ENCODE results near the gene SHANK1.

The SHANK1 gene

GRCh38 chr19:50711805-50712204 is 7.8 kb downstream of the SHANK1 start:
- no peak for DNase-seq (ENCODE audit: low spot score)

- no peak for DNase-seq (ENCODE audit: low spot score)
Observed at GRCh38 chr19:50711196-50711595, 8.4 kb downstream of the SHANK1 start.

GRCh38 chr19:50710612-50711011 is 9.0 kb downstream of the SHANK1 start:
- DNase-seq (ENCODE audit: low spot score): no peak

GRCh38 chr19:50710094-50710493 is 9.5 kb downstream of the SHANK1 start:
- no peak for DNase-seq (ENCODE audit: low spot score)

GRCh38 chr19:50708179-50708879 is 11.3 kb downstream of the SHANK1 start:
- DNase-seq (ENCODE audit: low spot score): peak; percentile 33

GRCh38 chr19:50706387-50706786 is 13.2 kb downstream of the SHANK1 start:
- no peak for DNase-seq (ENCODE audit: low spot score)

GRCh38 chr19:50705422-50706019 is 14.1 kb downstream of the SHANK1 start:
- peak; percentile 89 for DNase-seq (ENCODE audit: low spot score)

GRCh38 chr19:50703915-50704796 is 15.4 kb downstream of the SHANK1 start:
- no peak for DNase-seq (ENCODE audit: low spot score)

- no peak for DNase-seq (ENCODE audit: low spot score)
Observed at GRCh38 chr19:50702871-50703829, 16.5 kb downstream of the SHANK1 start.

GRCh38 chr19:50702158-50702870 is 17.3 kb downstream of the SHANK1 start:
- no peak for DNase-seq (ENCODE audit: low spot score)

- no peak for DNase-seq (ENCODE audit: low spot score)
Observed at GRCh38 chr19:50701367-50701985, 18.1 kb downstream of the SHANK1 start.

GRCh38 chr19:50697414-50698124 is 22.0 kb downstream of the SHANK1 start:
- no peak for DNase-seq (ENCODE audit: low spot score)

- no peak for DNase-seq (ENCODE audit: low spot score)
Observed at GRCh38 chr19:50696094-50696483, 23.5 kb downstream of the SHANK1 start.

- DNase-seq (ENCODE audit: low spot score): no peak
Observed at GRCh38 chr19:50695251-50696093, 24.1 kb downstream of the SHANK1 start.

GRCh38 chr19:50694815-50695145 is 24.8 kb downstream of the SHANK1 start:
- DNase-seq (ENCODE audit: low spot score): no peak

- no peak for DNase-seq (ENCODE audit: low spot score)
Observed at GRCh38 chr19:50693064-50693975, 26.3 kb downstream of the SHANK1 start.

- no peak for DNase-seq (ENCODE audit: low spot score)
Observed at GRCh38 chr19:50690439-50690838, 29.2 kb downstream of the SHANK1 start.

GRCh38 chr19:50688766-50689165 is 30.8 kb downstream of the SHANK1 start:
- no peak for DNase-seq (ENCODE audit: low spot score)

All from NAMALWA (cell line).